Parathyroid adenoma (tissue), 2 donors: ENCODE measurements around the gene ELMO3.

Experiments
- H2AFZ ChIP-seq: fragments of 300-600 bp; sonication (generic); one replicate; pipeline ENCODE4 v1.7.0; 2017; ENCODE audit warnings: antibody characterized with exemption, mild to moderate bottlenecking
- H3K27ac ChIP-seq: fragments of 300-600 bp; sonication (generic); one replicate; pipeline ENCODE4 v1.7.0; 2017
- H3K27me3 ChIP-seq: fragments of 300-600 bp; sonication (generic); one replicate; pipeline ENCODE4 v1.7.0; 2017; ENCODE audit warnings: low read length; ENCODE audit not compliant: control insufficient read depth, insufficient read depth
- H3K36me3 ChIP-seq: fragments of 300-600 bp; sonication (generic); one replicate; pipeline ENCODE4 v1.7.0; 2017; ENCODE audit warnings: low read length; ENCODE audit not compliant: control insufficient read depth, insufficient read depth
- H3K4me1 ChIP-seq: fragments of 300-600 bp; sonication (generic); one replicate; pipeline ENCODE4 v1.7.0; 2017; ENCODE audit warnings: control low read depth
- H3K4me2 ChIP-seq: fragments of 300-600 bp; sonication (generic); one replicate; pipeline ENCODE4 v1.7.0; 2017; ENCODE audit warnings: low read length
- H3K4me3 ChIP-seq: fragments of 300-600 bp; sonication (generic); one replicate; pipeline ENCODE4 v1.7.0; 2017; ENCODE audit warnings: low read depth, low read length
- H3K79me2 ChIP-seq: fragments of 300-600 bp; sonication (generic); one replicate; pipeline ENCODE4 v1.7.0; 2017; ENCODE audit warnings: control low read depth
- H3K9ac ChIP-seq: fragments of 300-600 bp; sonication (generic); one replicate; pipeline ENCODE4 v1.7.0; 2017; ENCODE audit warnings: mild to moderate bottlenecking
- H3K9me3 ChIP-seq: fragments of 300-600 bp; sonication (generic); one replicate; pipeline ENCODE4 v1.7.0; 2017; ENCODE audit warnings: low read length; ENCODE audit not compliant: control insufficient read depth
- CTCF ChIP-seq: fragments of 300-600 bp; sonication (generic); IDR thresholded peaks from one replicate; pipeline ENCODE4 v1.7.0; 2017; ENCODE audit warnings: antibody characterized with exemption, mild to moderate bottlenecking
- donor health status: primary hyperparathyroidism.

ELMO3 gene

GRCh38 chr16:67236563-67237395 lies 37.8 kb downstream of the ELMO3 start:
- TF ChIP-seq CTCF: no peak
- Histone ChIP-seq H3K36me3 (no peaks in the 10 kb centered on the region), H3K4me3 (no peak overlapping the region), H3K9ac (no peak overlapping the region), H2AFZ (no peak overlapping the region), H3K27me3 (no peaks in the 10 kb centered on the region), H3K4me2 (no peak overlapping the region), H3K79me2 (peaks cover 2% of the 10 kb centered on the region), H3K9me3 (no peaks in the 10 kb centered on the region), H3K27ac (no peak overlapping the region), H3K4me1 (no peaks in the 10 kb centered on the region)

- no peaks in the 10 kb centered on the region for H3K4me1 ChIP-seq
- H3K27ac ChIP-seq: no peak overlapping the region
- H3K79me2 ChIP-seq: peaks cover 2% of the 10 kb centered on the region
- no peak overlapping the region for H3K9ac ChIP-seq
- H3K27me3 ChIP-seq: no peaks in the 10 kb centered on the region
- H3K4me3 ChIP-seq: no peak overlapping the region
- H3K4me2 ChIP-seq: no peak overlapping the region
- H3K9me3 ChIP-seq: no peaks in the 10 kb centered on the region
- TF ChIP-seq CTCF: no peak
- H2AFZ ChIP-seq: no peak overlapping the region
- H3K36me3 ChIP-seq: no peaks in the 10 kb centered on the region
Measured at GRCh38 chr16:67237396-67238277, 38.7 kb downstream of the ELMO3 start.

GRCh38 chr16:67238278-67238575 lies 39.3 kb downstream of the ELMO3 start:
- Histone ChIP-seq H3K4me2 (no peak overlapping the region), H3K79me2 (peaks cover 2% of the 10 kb centered on the region), H3K9me3 (no peaks in the 10 kb centered on the region), H3K9ac (no peak overlapping the region), H2AFZ (no peak overlapping the region), H3K27me3 (no peaks in the 10 kb centered on the region), H3K36me3 (no peaks in the 10 kb centered on the region), H3K4me1 (no peaks in the 10 kb centered on the region), H3K4me3 (no peak overlapping the region), H3K27ac (no peak overlapping the region)
- TF ChIP-seq CTCF: no peak

GRCh38 chr16:67238806-67239470 lies 40.0 kb downstream of the ELMO3 start:
- no peak overlapping the region for H3K4me2 ChIP-seq
- no peak overlapping the region for H3K27ac ChIP-seq
- no peaks in the 10 kb centered on the region for H3K27me3 ChIP-seq
- H3K9ac ChIP-seq: no peak overlapping the region
- H3K4me3 ChIP-seq: no peak overlapping the region
- H3K36me3 ChIP-seq: no peaks in the 10 kb centered on the region
- no peak overlapping the region for H2AFZ ChIP-seq
- no peak for TF ChIP-seq CTCF
- peaks cover 2% of the 10 kb centered on the region for H3K79me2 ChIP-seq
- no peaks in the 10 kb centered on the region for H3K9me3 ChIP-seq
- H3K4me1 ChIP-seq: no peaks in the 10 kb centered on the region
